GM19193 (cell line): ENCODE measurements around the gene LSM2.

Source experiments
- POLR2A ChIP-seq: IDR thresholded peaks from 4 replicates; pipeline ENCODE4 v1.6.1; 2011; ENCODE audit not compliant: insufficient read depth, insufficient read length; ENCODE audit errors: extremely low read depth

LSM2 gene

DNA sequence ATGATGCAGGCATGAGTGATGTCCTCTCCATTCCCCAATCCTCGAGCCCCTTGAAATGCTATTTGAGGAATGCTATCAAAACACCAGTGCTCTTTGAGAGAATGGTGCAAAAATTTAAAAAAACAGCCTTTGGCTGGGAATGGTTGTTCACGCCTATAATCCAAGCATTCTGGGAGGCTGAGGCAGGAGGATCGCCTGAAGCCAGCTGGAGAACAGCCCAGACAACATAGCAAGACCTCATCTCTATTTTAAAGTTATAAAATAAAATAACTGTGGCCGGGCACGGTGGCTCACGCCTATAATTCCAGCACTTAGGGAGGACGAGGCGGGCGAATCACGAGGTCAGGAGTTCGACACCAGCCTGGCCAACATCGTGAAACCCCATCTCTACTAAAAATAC lies 7.0 kb downstream of the LSM2 start:
- no peak for TF ChIP-seq POLR2A

DNA sequence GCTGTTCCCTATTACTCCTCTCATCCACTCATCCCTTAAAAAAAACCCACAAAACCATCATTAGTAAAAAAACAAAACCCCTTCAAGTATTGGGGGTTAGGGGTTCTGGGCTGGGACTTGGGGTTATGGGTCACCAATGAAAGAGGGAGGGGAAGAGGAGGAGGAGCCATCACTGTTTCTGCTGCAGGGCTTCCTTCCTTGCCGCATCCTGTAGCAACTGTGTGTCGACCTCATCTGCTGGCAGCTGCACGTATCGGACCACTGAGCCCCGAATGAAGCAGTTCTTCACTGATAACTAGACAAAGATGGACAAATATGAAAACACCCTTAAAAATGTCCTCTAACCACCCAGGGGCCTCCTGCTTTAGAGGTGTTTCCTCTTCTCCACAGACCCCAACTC lies 9.2 kb downstream of the LSM2 start:
- TF ChIP-seq POLR2A = no peak

DNA sequence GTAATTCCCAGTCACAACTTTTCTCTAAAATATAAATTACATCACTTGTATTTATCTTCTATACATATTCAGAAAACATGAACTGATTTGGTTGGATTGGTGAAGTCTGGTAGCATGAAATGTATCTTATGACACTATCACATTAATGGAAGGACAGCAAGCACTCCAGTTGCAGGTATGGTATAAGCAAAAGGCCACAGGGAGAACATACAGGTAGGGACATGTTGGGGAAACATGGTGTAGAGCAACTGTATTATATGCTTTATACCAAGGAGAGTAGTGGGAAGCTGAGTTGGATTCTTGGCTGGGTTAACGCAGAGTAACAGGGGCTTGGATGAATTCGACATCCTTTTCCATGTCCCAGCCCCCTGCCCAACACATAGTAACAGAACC lies 9.8 kb downstream of the LSM2 start:
- no peak for TF ChIP-seq POLR2A

DNA sequence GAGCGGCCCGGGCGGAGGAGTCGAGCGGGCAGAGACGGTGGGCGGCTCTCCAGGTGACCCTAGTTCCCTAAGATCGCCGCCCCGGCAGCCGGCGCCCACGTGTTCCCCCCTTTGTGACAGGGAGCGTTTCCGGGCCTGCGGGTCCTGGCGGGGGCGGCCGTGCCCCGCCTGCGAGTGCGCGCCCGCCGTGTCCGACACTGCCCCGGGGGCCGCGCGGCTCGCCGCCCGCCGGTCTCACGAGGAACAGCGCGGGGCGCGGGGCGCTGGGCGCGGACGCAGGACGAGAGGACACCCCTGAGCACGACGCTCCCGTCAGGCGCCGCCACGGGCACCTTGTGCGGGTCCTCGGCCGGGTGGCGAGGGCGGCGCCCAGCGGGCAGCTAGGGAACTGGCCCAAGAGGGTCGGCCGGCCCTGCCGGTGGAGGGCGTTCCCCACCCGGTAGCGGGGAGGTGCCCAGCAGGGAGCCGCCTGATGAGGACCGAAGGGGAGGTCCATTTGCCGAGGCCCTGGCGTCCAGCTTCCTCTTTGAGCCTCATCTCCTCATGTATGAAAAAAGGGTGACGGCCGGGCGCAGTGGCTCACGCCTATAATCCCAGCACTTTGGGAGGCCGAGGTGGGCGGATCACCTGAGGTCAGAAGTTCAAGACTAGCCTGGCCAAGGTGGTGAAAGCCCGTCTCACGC lies 11.0 kb downstream of the LSM2 start, which contains the start of gene VARS1:
Gene VARS1 (minus strand): TSS at position 137 of the 683 bp plus-strand sequence. CDS start 535 bp downstream, outside the sequence.
- peak; percentile 68 for TF ChIP-seq POLR2A

DNA sequence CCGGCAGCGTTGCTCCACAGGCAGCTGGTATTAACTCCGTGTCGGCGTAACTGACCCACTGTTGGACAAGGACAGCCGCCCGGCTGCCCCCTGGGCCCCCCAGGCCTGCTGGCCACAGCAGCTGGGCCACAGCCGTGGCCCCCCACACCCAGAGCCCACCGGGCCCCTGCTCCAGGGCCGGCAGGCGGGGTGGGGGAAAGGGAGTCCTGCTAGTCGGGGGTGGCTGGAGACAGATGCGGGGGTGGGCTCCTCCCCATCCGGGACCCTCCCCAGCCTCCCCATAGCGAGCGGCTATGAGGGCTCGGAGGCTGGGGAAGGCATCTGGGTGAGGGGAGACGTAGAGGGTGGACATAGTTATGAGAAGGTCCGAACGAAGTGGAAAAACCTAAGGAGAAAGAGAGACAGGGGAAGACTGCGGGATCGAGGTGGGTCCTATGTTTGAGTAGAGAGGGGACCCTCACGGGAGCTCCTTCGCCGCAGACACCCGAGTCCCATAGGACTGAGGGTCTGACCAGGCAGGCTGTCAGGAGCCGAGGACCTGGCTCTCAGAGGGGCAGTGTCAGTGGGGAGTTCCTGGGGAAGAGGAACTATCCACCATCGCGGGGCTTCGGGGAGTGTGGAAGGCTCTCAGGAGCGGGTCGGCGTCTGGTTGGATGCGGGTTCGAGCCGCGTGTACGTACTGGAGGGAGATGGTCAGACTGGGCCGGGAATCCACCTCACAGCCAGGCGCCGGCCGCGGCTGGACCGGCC lies 11.7 kb downstream of the LSM2 start:
- no peak for TF ChIP-seq POLR2A

DNA sequence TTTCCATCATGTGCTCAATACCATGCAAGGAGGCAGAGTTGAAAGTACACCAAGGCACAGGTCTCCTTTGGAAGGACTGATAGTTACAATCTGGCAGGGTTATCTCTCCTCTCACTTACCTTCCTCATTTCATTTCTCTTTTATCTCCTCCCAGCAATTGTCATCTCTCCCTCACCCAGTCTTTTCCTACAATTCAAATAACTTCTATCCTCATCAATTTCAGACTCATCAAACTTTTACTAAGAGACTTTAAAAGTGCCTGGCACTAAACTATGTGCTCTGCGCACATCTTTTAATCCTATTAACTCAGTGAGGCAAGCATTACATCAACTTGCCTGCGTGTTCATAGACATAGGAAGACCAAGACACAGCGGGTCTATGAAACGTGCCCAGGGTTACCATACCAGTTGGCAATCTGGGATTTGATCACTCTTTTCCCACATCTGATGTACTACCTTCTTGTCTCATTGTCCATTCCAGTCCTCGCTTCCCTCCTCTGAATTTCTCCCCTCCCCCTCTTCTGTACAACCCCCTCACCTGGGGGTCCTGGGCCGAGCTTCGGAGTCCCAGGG lies 12.4 kb downstream of the LSM2 start:
- TF ChIP-seq POLR2A = no peak

DNA sequence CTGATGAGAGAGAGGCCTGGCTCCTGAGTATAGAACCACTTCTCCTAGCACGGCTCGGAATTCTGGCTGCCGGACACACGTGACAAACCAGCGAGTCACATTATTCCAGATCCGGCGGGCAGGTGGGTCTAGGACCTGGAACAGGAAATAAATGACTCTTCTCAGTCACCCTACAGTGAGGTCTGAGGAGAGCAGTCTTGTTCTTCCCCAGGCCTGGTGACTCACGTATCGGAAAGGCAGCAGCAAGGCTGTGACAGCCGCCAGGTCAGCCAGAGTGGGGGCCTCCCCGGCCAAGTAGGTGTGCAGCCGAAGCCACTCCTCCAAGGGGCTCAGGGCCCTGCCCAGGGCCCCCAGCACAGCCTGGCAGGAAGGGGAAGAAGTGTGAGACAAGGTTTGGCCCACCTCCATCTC lies 14.0 kb downstream of the LSM2 start:
- no peak for TF ChIP-seq POLR2A

DNA sequence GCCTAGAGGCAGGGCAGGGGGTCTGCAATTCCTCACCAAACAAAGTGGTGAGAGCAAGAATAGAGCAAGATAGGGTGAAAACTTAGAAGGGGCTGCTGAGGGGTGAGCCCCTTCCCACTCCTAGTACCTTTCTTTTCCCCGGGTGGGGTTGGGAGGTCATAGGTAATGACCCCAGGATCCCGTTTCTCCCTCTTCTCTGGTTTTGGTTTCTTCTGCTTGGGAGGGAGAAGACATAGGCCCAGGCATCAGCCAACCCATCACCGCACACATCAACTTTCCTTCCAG lies 14.7 kb downstream of the LSM2 start:
- TF ChIP-seq POLR2A = no peak

DNA sequence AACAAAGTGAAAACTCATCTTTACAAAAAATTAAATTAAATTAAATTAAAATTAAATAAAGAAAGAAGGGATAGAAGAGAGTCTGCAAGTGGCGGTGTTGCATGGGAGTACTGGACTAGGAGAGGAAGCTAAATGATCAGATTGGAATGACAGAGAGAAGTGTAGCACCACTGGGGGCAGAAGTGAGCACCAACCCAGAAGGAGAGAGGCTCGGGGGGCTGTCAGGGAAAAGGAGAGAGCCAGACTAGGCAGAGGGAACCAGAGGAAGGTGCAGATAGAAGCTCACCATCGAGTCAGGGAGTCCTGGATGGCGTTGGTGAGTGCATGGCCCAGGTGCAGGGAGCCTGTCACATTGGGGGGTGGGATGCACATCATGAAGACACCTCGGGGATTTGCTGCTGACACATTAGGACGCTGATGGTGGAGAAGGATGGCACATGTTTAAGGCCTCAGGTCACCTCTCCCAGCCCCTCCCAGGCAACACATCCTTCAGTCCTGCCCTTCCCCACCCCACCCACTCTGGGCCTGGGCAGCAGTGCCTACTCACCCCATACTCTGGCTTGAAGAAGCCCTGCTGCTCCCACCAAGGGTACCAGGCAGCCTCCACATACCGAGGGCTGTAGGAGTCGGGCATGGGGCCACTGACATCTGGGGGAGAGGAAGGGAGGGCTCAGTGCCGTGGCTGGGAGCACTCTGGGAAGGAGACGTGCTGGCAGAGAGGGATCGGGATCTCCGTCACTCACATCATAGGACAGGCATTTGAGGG lies 15.3 kb downstream of the LSM2 start:
- no peak for TF ChIP-seq POLR2A

DNA sequence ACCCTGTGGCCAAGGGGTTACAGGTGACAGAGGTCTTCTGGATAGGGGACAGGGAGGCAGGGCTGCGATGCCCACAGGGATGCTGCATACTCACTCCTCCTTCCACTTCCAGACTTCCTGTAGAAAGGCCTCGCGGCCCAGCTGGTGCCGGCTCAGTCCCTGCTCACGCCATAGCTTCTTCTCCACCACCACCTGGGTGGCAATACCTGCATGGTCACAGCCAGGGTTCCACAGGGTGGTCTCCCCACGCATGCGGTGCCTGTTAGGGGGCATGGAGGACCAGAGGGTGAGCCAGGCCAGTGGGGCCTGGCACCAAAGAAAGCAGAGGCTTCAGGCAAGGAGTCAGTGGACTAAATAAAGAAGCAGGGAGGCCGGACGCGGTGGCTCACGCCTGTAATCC lies 21.3 kb downstream of the LSM2 start:
- no peak for TF ChIP-seq POLR2A

DNA sequence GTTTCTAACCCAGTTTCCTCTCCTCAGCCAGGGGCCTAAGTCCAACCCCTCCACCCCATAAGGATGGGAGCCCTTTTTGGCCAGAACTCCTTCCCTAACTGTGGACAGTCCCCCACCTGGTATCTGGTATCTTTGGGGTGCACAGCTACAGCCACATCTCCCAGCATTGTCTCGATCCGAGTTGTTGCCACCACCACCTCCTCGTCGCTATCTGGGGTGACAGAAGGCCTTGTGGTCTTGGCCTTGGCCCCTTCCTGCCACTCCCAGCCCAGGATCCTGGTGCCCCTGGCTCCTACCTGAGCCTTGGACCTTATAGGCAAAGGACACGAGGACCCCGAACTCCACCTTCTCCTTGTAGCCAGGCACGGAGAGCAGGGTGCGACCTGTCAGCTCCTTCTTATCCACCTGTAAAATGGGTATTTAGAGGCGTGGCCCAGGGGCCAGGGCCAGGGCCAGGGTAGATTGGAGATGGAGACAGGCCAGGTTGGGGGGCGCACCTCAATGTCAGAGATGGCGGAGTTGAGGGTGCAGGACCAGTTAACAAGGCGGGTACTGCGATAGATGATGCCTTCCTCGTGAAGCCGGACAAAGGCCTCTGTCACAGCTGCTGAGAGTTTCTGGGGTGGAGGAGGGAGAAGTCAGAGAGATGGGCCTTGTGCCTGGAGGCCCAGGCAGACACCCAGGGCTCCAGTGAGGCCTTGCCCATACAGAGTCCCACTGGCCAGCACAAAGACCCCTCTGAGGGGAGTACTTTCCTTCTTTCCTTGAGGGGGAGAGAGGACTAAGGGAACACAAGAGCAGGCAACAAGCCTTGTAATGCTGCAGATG lies 22.5 kb downstream of the LSM2 start:
- TF ChIP-seq POLR2A = no peak

DNA sequence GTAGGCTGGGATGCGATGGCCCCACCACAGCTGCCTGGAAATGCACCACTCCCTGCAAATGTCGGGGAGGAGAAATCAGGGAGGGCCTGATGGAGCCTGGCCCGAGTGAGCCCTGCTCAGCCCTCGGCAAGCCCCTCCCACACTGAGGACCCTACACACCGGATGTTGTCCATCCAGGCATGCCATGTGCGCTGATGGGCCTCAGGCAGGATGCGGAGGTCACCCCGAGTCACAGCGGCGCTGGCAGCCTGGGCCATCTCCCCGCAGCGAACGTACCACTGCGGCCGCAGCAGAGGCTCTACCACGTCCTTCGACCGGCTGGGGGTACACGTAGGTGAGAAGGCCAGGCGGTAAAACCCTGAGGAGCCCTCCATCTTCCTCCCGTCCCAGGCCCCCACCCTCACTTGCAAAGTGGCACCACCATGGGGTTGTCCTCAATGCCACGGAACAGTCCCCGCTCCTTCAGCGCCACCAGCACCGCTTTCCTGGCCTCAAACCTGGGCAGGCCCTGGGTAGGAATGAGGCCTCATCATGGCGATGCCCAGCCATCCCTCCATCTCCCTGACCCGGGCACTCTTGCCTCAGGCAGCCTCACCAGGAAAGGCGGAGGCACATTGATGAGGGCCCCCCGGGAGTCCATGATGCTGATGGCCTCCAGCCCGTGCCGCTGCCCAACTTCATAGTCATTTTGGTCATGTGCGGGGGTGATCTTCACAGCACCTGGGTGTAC lies 24.5 kb downstream of the LSM2 start:
- no peak for TF ChIP-seq POLR2A

DNA sequence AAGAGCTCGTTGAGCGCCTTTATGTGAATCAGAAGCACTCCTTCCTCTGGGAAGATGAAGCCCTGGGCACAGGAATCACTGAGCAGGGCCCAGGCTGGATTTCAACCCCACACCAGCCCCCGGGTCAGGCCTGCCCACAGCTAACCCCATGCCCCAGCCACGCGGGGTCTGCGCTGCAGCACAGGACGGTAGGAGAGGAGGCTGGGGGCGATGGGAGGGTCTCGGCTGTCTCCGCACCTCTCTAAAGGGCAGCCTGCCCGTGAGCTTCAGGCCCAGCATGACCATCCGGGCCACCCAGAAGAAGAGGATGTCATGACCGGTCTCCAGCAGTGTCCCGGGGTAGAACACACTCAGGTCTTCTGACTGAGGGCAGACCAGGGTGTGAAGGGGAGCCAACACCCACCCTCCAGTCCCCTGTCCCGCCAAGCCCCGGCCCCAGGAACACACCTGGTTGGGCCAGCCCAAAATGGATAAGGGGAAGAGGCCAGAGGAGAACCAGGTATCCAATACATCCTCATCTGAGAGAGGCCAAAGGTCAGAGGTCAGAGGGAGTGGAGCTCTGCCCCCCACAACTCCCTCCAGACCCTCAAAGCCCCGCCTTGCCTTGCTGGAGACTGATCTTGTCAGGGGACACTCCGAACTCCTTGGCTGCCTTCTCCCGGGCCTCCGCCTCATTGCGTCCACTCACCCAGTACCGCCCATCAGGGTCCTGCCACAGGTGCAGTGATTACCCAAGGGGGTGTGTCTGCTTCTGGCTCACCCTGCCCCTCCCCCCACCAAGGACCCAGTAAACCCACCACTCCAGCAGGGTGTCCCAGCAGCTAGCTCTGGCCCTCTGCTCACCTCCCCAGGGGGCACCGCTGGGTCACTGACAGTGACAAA lies 25.3 kb downstream of the LSM2 start:
- no peak for TF ChIP-seq POLR2A
